ENCODE results near the gene CRKL.

CRKL gene

GRCh38 chr22:20983081-20983771 lies 66.0 kb downstream of the CRKL start:
- DNase-seq: no peak

GRCh38 chr22:20985720-20986119 lies 68.5 kb downstream of the CRKL start:
- DNase-seq: no peak

GRCh38 chr22:20986365-20986764 lies 69.2 kb downstream of the CRKL start:
- no peak for DNase-seq

GRCh38 chr22:20987375-20987774 lies 70.2 kb downstream of the CRKL start:
- DNase-seq: no peak

GRCh38 chr22:20988573-20989322 lies 71.5 kb downstream of the CRKL start:
- no peak for DNase-seq

GRCh38 chr22:20989323-20990138 lies 72.3 kb downstream of the CRKL start:
- DNase-seq: no peak

- DNase-seq: no peak
These were observed 73.3 kb downstream of the CRKL start for GRCh38 chr22:20990184-20991180.

- DNase-seq: no peak
These were observed 74.2 kb downstream of the CRKL start for GRCh38 chr22:20991252-20992055.

GRCh38 chr22:20992056-20992442 lies 74.8 kb downstream of the CRKL start:
- DNase-seq: no peak

- DNase-seq: no peak
These were observed 75.5 kb downstream of the CRKL start for GRCh38 chr22:20992456-20993303.

GRCh38 chr22:20993304-20994127 lies 76.3 kb downstream of the CRKL start:
- no peak for DNase-seq

GRCh38 chr22:20994128-20994901 lies 77.1 kb downstream of the CRKL start:
- DNase-seq: no peak

- DNase-seq: no peak
These were observed 77.7 kb downstream of the CRKL start for GRCh38 chr22:20994902-20995241.

GRCh38 chr22:20995329-20996030 lies 78.3 kb downstream of the CRKL start:
- DNase-seq: no peak

- DNase-seq: no peak
These were observed 78.8 kb downstream of the CRKL start for GRCh38 chr22:20996031-20996410.

- DNase-seq: no peak
These were observed 79.7 kb downstream of the CRKL start for GRCh38 chr22:20996598-20997535.

Measured in CD4-positive, alpha-beta T cell treated with Interferon alpha-2 for 1 hour (primary cell).